ENCODE results near the gene MAP4K3. TPM values are rescaled to one million over a fixed set of nuclear protein-coding genes. Genes with fewer than 3 reads are reported as not detected.

Gene MAP4K3
- total RNA-seq, 1 experiment from 2014 or later = 21.4 TPM

- H2AFZ ChIP-seq (ENCODE audit: low read depth, low read length, poor library complexity, severe bottlenecking) = no peak overlapping the region
- no peak overlapping the region for H3K27ac ChIP-seq (ENCODE audit: low read depth, low read length)
- no peaks in the 10 kb centered on the region for H3K36me3 ChIP-seq (ENCODE audit: control insufficient read depth in 1 of 2, insufficient read depth in 2 of 2, low read length in 2 of 2)
- no TSS peak for BruUV-seq (replicated peaks)
- ChIA-PET POLR2A (no interaction called here), RAD21 (ENCODE audit: low non-redundant PET in 1 of 2, low total read pairs in 2 of 2, uncharacterized antibody in 2 of 2, unreplicated experiment in 2 of 2) (no interaction called here), CTCF (no interaction called here)
- no peak for ATAC-seq
- no peak overlapping the region for H3K4me3 ChIP-seq (replicated peaks in 1 of 2; ENCODE audit: low read depth in 1 of 2, low read length in 2 of 2)
- H3K27me3 ChIP-seq (ENCODE audit: insufficient read depth, low read length) = no peaks in the 10 kb centered on the region
- intact Hi-C loops (cut with micrococcal nuclease) = no loop called here
- no peaks in the 10 kb centered on the region for H3K9me2 ChIP-seq (ENCODE audit: insufficient read depth)
- H3K79me2 ChIP-seq (ENCODE audit: insufficient read depth, low read length) = peaks cover 96% of the 10 kb centered on the region
- no peak for DNase-seq (ENCODE audit: low read depth, low spot score)
- TF ChIP-seq REST (IDR thresholded peaks at IDR 0.05; ENCODE audit: low read depth) (no peak), EZH2phosphoT487 (IDR thresholded peaks at IDR 0.05; ENCODE audit: borderline replicate concordance) (no peak), FOSL1 (IDR thresholded peaks at IDR 0.05; ENCODE audit: low read depth) (no peak), CEBPB (IDR thresholded peaks at IDR 0.05; ENCODE audit: low read depth) (no peak), RAD21 (IDR thresholded peaks at IDR 0.05; ENCODE audit: low read depth) (no peak), CTCF (IDR thresholded peaks at IDR 0.05 in 2 of 3, conservative IDR thresholded peaks at IDR 0.05 in 1 of 3; ENCODE audit: borderline replicate concordance in 1 of 3, insufficient read depth in 1 of 3, low read depth in 2 of 3, low read length in 2 of 3) (no peak), POLR2AphosphoS5 (IDR thresholded peaks at IDR 0.05; ENCODE audit: low read depth, low read length) (no peak), ZFX (IDR thresholded peaks at IDR 0.05) (no peak), YY1 (IDR thresholded peaks at IDR 0.05; ENCODE audit: extremely low read depth, insufficient replicate concordance, low read depth, low read length) (no peak), EGR1 (IDR thresholded peaks at IDR 0.05; ENCODE audit: low read depth) (no peak), SP1 (IDR thresholded peaks at IDR 0.05; ENCODE audit: low read depth) (no peak), TCF7L2 (IDR thresholded peaks at IDR 0.05; ENCODE audit: borderline replicate concordance, extremely low read depth, insufficient read depth, insufficient read length) (no peak), ATF3 (IDR thresholded peaks at IDR 0.05) (no peak), CBX3 (IDR thresholded peaks at IDR 0.05; ENCODE audit: low read depth) (no peak), SRF (IDR thresholded peaks at IDR 0.05; ENCODE audit: low read depth) (no peak), MAX (IDR thresholded peaks at IDR 0.05) (no peak), SIN3A (IDR thresholded peaks at IDR 0.05; ENCODE audit: low read depth) (no peak), POLR2A (IDR thresholded peaks at IDR 0.05; ENCODE audit: borderline replicate concordance, extremely low read depth, insufficient read depth, insufficient read length) (no peak), ELF1 (IDR thresholded peaks at IDR 0.05; ENCODE audit: borderline replicate concordance, low read depth) (no peak)
- no peaks in the 10 kb centered on the region for H3K9me3 ChIP-seq (ENCODE audit: control insufficient read depth in 1 of 2, insufficient read depth in 1 of 2, low read depth in 1 of 2, low read length in 2 of 2)
- H3K4me2 ChIP-seq (ENCODE audit: low read length) = no peak overlapping the region
- no peak overlapping the region for H3K9ac ChIP-seq (ENCODE audit: low read length)
- H4K20me1 ChIP-seq (ENCODE audit: insufficient read depth) = no peaks in the 10 kb centered on the region
- peaks cover 0 to 4% of the 10 kb centered on the region in 2 experiments; a peak in 2 of 4 replicates for H3K4me1 ChIP-seq (ENCODE audit: control insufficient read depth in 1 of 2, insufficient read depth in 2 of 2, low read length in 2 of 2)
These were observed 14.4 kb downstream of the MAP4K3 start for GRCh38 chr2:39422700-39423099.
